ENCODE measurements around the gene TRPV2.
"Not testable (repeated sequence)": the region's sequence is repeated elsewhere in the genome, so short reads cannot be mapped to it uniquely, and the experiment has no call there.

TRPV2 gene

DNA sequence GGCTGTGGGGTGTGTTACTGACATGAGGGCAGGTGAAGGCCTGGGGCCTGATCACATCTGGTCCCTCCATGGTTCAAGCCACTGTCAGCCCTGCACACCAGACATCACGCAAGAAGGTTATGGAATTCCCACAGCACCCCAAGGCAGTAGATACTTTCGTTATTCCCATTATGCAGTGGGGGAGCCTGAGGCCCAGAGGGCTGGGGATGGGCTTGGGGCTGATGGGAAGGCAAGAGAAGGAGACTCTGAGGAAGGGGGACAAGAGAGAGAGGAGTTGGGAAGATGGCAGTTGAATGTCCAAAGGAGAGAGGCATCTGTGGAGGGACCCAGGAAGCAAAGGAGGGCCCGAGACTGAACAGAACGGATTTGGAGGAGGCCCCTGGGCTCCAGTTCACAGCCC, 34.7 kb downstream of the TRPV2 start:
- TF ChIP-seq, protein P1, sequence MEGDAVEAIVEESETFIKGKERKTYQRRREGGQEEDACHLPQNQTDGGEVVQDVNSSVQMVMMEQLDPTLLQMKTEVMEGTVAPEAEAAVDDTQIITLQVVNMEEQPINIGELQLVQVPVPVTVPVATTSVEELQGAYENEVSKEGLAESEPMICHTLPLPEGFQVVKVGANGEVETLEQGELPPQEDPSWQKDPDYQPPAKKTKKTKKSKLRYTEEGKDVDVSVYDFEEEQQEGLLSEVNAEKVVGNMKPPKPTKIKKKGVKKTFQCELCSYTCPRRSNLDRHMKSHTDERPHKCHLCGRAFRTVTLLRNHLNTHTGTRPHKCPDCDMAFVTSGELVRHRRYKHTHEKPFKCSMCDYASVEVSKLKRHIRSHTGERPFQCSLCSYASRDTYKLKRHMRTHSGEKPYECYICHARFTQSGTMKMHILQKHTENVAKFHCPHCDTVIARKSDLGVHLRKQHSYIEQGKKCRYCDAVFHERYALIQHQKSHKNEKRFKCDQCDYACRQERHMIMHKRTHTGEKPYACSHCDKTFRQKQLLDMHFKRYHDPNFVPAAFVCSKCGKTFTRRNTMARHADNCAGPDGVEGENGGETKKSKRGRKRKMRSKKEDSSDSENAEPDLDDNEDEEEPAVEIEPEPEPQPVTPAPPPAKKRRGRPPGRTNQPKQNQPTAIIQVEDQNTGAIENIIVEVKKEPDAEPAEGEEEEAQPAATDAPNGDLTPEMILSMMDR (IDR thresholded peaks at IDR 0.05; ENCODE audit: low read depth, low read length, missing control alignments) = no peak
- no peak overlapping the region for H3K4me3 ChIP-seq (ENCODE audit: low read depth, low read length)
- no peak for DNase-seq (ENCODE audit: low read depth)

DNA sequence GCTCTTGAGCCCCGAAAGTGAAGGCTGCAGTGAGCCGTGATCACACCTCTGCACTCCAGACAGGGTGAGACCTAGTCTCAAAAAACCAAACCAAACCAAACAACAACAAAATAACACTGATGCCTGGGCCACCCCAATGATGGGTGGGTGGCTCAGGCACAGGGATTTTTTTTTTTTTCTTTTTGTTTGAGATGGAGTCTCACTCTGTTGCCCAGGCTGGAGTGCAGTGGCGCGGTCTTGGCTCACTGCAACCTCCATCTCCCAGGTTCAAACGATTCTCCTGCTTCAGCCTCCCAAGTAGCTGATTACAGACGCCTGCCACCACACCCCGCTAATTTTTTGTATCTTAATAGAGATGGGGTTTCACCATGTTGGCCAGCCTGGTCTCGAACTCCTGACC, 36.9 kb downstream of the TRPV2 start:
- not testable (repeated sequence) for DNase-seq (ENCODE audit: low read depth); H3K4me3 ChIP-seq (ENCODE audit: low read depth, low read length)

DNA sequence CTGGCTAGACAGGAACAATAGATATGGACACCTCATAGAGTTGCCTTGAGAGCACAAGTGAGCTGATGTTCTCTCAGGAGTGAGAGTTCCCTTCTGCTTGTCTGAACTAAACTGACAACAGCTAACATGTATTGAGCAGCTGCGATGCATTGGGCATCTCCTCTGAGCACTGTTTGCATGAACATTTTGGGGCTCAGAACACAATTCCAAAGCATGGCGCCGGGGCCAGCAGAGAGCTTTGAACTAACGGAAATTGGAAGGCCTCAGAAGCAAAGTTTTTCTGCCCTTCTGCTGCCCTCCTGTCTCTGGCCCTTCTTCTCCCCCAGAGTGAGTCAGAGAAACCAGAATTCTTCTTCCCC, 38.1 kb downstream of the TRPV2 start:
- no peak overlapping the region for H3K4me3 ChIP-seq (ENCODE audit: low read depth, low read length)
- DNase-seq (ENCODE audit: low read depth) = no peak
- TF ChIP-seq, protein P1 (IDR thresholded peaks at IDR 0.05; ENCODE audit: low read depth, low read length, missing control alignments) = no peak

DNA sequence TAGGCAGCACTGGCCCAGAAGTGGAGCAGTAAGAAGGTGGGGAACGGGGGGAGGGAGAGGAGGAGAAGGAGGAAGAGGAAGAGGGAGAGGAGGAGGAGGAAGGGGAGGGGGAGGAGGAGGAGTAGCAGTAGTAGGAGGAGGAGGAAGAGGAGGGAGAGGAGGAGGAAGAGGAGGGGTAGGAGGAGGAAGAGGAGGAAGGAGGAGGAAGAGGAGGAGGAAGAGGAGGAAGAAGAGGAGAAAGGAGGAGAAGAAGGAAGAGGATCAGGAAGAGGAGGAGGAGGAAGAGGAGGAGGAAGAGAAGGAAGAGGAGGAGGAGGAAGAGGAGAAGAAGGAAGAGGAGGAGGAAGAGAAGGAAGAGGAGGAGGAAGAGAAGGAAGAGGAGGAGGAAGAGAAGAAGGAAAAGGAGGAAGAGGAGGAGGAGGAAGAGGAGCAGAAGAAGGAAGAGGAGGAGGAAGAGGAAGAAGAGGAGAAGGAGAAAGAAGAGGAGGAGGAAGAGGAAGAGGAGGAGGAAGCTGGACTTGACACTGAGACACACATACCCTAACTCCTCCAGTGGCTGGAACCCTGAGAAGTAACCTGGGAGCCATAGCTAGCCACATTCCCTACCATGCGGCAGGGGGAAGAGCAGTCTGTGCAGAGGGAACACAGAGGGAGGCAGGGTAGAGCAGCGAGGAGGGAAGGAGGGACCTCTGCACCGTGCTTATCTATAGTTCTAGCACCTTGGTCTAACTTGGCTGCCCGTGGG, 40.8 kb downstream of the TRPV2 start:
- TF ChIP-seq, protein P1 (IDR thresholded peaks at IDR 0.05; ENCODE audit: low read depth, low read length, missing control alignments) = no peak
- DNase-seq (ENCODE audit: low read depth) = no peak
- no peak overlapping the region for H3K4me3 ChIP-seq (ENCODE audit: low read depth, low read length)

DNA sequence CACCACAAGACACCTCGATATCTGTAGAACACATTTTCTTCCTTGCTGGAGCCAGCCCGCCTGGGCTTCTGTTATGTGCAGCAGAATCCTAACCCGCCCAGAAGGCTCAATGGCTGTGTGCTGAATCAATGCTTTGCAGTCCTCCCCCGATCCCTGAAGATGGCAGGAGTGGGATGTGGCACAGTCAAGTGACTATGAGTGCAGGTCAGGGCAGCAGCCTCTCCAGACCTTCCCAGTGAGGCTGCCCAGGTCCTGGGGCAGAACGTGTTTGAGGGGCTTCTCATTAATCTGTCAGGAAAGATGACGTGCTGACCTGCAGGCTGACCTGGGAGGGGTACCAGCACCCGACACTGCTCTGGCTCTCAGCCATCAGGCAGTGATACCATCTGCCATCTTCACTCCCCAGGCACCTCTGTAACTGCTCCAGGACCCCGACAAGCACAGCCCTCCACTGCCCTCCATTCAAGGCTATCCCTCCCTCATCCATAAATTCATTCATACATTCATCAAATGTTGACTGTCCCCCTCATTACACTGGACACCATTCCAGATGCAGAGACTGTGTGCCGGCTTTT, 41.5 kb downstream of the TRPV2 start:
- TF ChIP-seq, protein P1 (IDR thresholded peaks at IDR 0.05; ENCODE audit: low read depth, low read length, missing control alignments) = no peak
- no peak for DNase-seq (ENCODE audit: low read depth)
- no peak overlapping the region for H3K4me3 ChIP-seq (ENCODE audit: low read depth, low read length)

DNA sequence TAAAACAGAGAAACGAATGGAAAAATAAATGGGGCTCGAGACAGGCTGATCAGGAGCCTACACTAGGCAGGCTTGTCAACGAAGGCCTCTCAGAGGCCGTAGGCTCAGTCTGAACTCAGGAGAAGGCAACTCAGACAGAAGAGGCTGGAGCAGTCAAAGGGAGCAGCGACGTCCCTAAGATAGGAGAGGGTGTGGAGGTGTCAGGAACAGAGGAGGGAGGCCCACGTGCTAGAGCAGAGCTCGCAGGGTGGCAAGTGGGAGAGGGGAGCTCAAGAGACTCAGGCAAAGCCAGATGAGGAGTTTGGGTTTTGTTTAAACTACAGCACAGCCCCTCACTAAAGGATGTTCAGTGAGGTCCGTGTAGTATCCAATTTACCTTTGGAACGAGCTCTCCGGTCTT, 43.9 kb downstream of the TRPV2 start:
- DNase-seq (ENCODE audit: low read depth) = no peak
- TF ChIP-seq, protein P1 (IDR thresholded peaks at IDR 0.05; ENCODE audit: low read depth, low read length, missing control alignments) = no peak

DNA sequence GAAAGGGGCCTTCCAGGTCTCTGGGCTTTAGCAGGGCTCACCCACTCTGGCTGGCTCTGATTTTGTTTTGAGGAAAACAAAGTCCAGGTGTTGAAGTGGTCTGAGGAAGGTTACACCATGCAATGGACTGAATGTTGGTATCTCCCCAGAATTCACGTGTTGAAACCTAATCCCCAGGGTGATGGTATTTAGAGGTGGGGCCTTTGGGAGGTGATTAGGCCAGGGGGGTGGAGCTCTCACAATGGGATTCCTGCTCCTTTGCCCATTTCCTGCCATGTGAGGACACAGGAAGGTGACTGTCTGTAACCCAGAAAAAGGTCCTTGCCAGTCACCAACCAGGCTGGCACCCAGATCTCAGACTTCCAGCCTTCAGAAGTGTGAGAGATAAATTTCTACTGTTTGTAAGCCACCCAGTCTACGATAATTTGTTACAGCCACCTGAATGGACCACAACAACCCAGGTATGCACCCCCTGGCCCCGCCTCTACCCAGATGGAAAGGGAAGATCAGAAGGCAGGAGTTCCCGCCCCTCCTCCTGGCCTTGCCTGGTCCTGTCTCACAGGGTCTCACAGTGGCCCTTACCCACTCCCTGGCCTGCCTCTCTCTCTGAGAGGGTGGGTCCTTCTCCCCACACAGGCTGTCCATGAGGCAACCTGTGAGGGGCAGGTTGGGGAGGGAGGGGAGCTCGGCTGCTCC, 44.6 kb downstream of the TRPV2 start:
- H3K4me3 ChIP-seq (ENCODE audit: low read depth, low read length) = no peak overlapping the region
- TF ChIP-seq, protein P1 (IDR thresholded peaks at IDR 0.05; ENCODE audit: low read depth, low read length, missing control alignments) = no peak
- no peak for DNase-seq (ENCODE audit: low read depth)

More for the DNA sequence above, 43.9 kb downstream of the TRPV2 start:
- no peak overlapping the region for H3K4me3 ChIP-seq (ENCODE audit: low read depth, low read length)
